Keratinocyte (primary cell): ENCODE data around the gene SPATA20. TPM values are rescaled to one million over a fixed set of nuclear protein-coding genes. Genes with fewer than 3 reads are reported as not detected.

Source experiments
- DNase-seq: peaks from one replicate; pipeline ENCODE4 v3.0.0-alpha.2; 2011; ENCODE audit warnings: low read depth, missing footprints, low spot score
- FAIRE-seq: peaks from 2 replicates; lab custom pipeline; 2011; peaks lifted over from hg19 to GRCh38; lab: Jason Lieb, UNC
- H2AFZ ChIP-seq: 2 replicates; pipeline ENCODE4 v1.6.0; 2012; ENCODE audit warnings: low read length, control low read depth, inconsistent platforms; ENCODE audit not compliant: control insufficient read depth
- H3K27ac ChIP-seq: 2 replicates; pipeline ENCODE4 v1.5.1; 2011; ENCODE audit warnings: low read length; ENCODE audit not compliant: control insufficient read depth, insufficient read depth
- H3K27me3 ChIP-seq: 3 replicates; pipeline ENCODE4 v1.6.0; 2011; ENCODE audit warnings: low read length; ENCODE audit not compliant: control insufficient read depth, insufficient read depth; ENCODE audit errors: extremely low read depth
- H3K36me3 ChIP-seq, 2 experiments: 2 replicates in 1 of 2; 3 replicates in 1 of 2; pipeline ENCODE4 v1.5.1; 2011; ENCODE audit warnings: low read length in 2 of 2, mild to moderate bottlenecking in 1 of 2; ENCODE audit not compliant: control insufficient read depth in 2 of 2, insufficient read depth in 2 of 2; ENCODE audit errors: extremely low read depth in 1 of 2
- H3K4me1 ChIP-seq: 3 replicates; pipeline ENCODE4 v1.5.1; 2011; ENCODE audit warnings: low read length; ENCODE audit not compliant: control insufficient read depth, insufficient read depth; ENCODE audit errors: extremely low read depth
- H3K4me2 ChIP-seq: 3 replicates; pipeline ENCODE4 v1.6.0; 2011; ENCODE audit warnings: low read depth, low read length; ENCODE audit not compliant: control insufficient read depth, insufficient read depth; ENCODE audit errors: extremely low read depth
- H3K4me3 ChIP-seq, 3 experiments: fragments of 200-600 bp in 1 of 3; sonication (generic) in 1 of 3; 2 replicates in 2 of 3; 3 replicates in 1 of 3; pipeline ENCODE4 v1.5.1; 2011 to 2016; ENCODE audit warnings: low read length in 3 of 3, mild to moderate bottlenecking in 3 of 3, control low read depth in 2 of 3, inconsistent platforms in 1 of 3, low read depth in 1 of 3, mixed read lengths in 1 of 3, mixed run types in 1 of 3, moderate library complexity in 1 of 3; ENCODE audit not compliant: control insufficient read depth in 2 of 3, insufficient read depth in 2 of 3; ENCODE audit errors: extremely low read depth in 1 of 3
- H3K79me2 ChIP-seq: 2 replicates; pipeline ENCODE4 v1.6.0; 2012; ENCODE audit warnings: low read length; ENCODE audit not compliant: control insufficient read depth, insufficient read depth
- H3K9ac ChIP-seq: 3 replicates; pipeline ENCODE4 v1.6.0; 2011; ENCODE audit warnings: low read length; ENCODE audit not compliant: control insufficient read depth, insufficient read depth; ENCODE audit errors: extremely low read depth
- H3K9me1 ChIP-seq: 3 replicates; pipeline ENCODE4 v1.6.0; 2011; ENCODE audit warnings: low read length; ENCODE audit not compliant: control insufficient read depth, insufficient read depth; ENCODE audit errors: extremely low read depth
- H3K9me3 ChIP-seq: 2 replicates; pipeline ENCODE4 v1.5.1; 2012; ENCODE audit warnings: low read depth, low read length; ENCODE audit not compliant: control insufficient read depth
- H4K20me1 ChIP-seq: 3 replicates; pipeline ENCODE4 v1.6.0; 2011; ENCODE audit warnings: low read length; ENCODE audit not compliant: control insufficient read depth, insufficient read depth; ENCODE audit errors: extremely low read depth
- CTCF ChIP-seq, 3 experiments: IDR thresholded peaks in 1 of 3; conservative IDR thresholded peaks in 1 of 3; optimal IDR thresholded peaks in 1 of 3; 2 replicates in 2 of 3; 3 replicates in 1 of 3; pipeline versions ENCODE3 to v1.5.1; 2011; ENCODE audit warnings: low read length in 3 of 3, mild to moderate bottlenecking in 3 of 3, moderate library complexity in 2 of 3, control low read depth in 1 of 3, inconsistent platforms in 1 of 3; ENCODE audit not compliant: insufficient read depth in 2 of 3; ENCODE audit errors: extremely low read depth in 1 of 3
- EZH2 ChIP-seq: IDR thresholded peaks from one replicate; pipeline ENCODE4 v1.6.1; 2012; ENCODE audit warnings: inconsistent platforms, mild to moderate bottlenecking, low read length, moderate library complexity
- dilution Hi-C: fragments of 300-500 bp; cut with MboI; formaldehyde crosslinking; loops from one replicate; pipeline ENCODE4 v1.7.0; 2020; ENCODE audit warnings: low sequenced_read_pairs; ENCODE audit not compliant: extremely low pct_ligation_motif_present
- polyA plus RNA-seq, 5 experiments: library from polyadenylated mRNA; depleted of rRNA in 3 of 5; stranded (reverse) in 3 of 5; stranded (forward) in 1 of 5; unstranded in 1 of 5; fragments of >200 nt; gene quantifications; 1 replicate in 1 of 5; 2 replicates in 3 of 5; 3 replicates in 1 of 5; pipeline versions ENCODE4 v1.2.1 to v1.2.3, GENCODE V29; 2011 to 2012; ENCODE audit warnings: missing spikeins in 2 of 5, low read depth in 1 of 5, low replicate concordance in 1 of 5

Gene SPATA20
- polyA plus RNA-seq, 1 donor (not counting 4 experiments of a cell fraction or from before 2014, with no cell fraction given) = 17.2 TPM

DNA sequence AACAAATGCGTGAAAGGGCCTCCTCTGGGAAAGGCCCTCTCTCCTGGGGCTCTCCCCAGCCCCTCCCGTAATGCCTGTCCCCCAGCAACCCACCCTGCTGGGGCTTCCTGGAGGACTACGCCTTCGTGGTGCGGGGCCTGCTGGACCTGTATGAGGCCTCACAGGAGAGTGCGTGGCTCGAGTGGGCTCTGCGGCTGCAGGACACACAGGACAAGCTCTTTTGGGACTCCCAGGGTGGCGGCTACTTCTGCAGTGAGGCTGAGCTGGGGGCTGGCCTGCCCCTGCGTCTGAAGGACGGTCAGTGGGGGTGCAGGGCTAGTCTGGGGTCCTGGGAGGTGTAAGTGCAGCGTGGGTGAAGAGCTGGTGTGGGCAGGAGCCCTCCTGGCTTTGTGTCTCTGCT lies 4.9 kb downstream of the SPATA20 start:
- Histone ChIP-seq H3K27ac (no peak overlapping the region), H3K79me2 (no peaks in the 10 kb centered on the region), H3K27me3 (no peaks in the 10 kb centered on the region), H3K4me1 (peaks cover 7% of the 10 kb centered on the region), H4K20me1 (no peaks in the 10 kb centered on the region), H3K36me3 (peaks cover 5 to 22% of the 10 kb centered on the region in 2 experiments), H3K4me3 (no peak overlapping the region), H2AFZ (no peak overlapping the region), H3K9ac (no peak overlapping the region), H3K9me3 (no peaks in the 10 kb centered on the region), H3K9me1 (no peaks in the 10 kb centered on the region), H3K4me2 (no peak overlapping the region)
- TF ChIP-seq CTCF (optimal IDR thresholded peaks at IDR 0.05 in 1 of 3, IDR thresholded peaks at IDR 0.05 in 1 of 3, conservative IDR thresholded peaks at IDR 0.05 in 1 of 3; ENCODE audit: extremely low read depth in 1 of 3, insufficient read depth in 2 of 3, low read length in 3 of 3) (no peak), EZH2 (no peak)
- FAIRE-seq (no peak), DNase-seq (no peak)
- dilution Hi-C loops = no loop called here

DNA sequence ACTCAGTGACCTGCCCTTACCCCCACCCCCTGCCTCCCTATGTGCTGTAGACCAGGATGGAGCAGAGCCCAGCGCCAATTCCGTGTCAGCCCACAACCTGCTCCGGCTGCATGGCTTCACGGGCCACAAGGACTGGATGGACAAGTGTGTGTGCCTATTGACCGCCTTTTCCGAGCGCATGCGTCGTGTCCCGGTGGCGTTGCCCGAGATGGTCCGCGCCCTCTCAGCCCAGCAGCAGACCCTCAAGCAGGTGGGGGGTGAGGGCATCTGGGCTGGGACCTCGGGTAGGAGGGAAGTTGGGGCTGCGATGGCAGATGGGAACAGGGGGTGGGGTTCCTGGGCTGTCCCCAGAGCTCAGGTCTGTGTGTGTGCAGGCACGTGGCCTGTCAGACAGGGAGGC lies 7.2 kb downstream of the SPATA20 start:
- no peak for FAIRE-seq
- peaks cover 5 to 23% of the 10 kb centered on the region in 2 experiments for H3K36me3 ChIP-seq

More for the DNA sequence above, 7.2 kb downstream of the SPATA20 start:
- Histone ChIP-seq H3K4me3 (no peak overlapping the region), H3K4me1 (no peaks in the 10 kb centered on the region), H2AFZ (no peak overlapping the region), H3K4me2 (no peak overlapping the region), H3K27me3 (peaks cover 11% of the 10 kb centered on the region), H4K20me1 (peaks cover 2% of the 10 kb centered on the region), H3K9me3 (no peaks in the 10 kb centered on the region), H3K9ac (no peak overlapping the region), H3K27ac (no peak overlapping the region), H3K79me2 (no peaks in the 10 kb centered on the region), H3K9me1 (no peaks in the 10 kb centered on the region)
- DNase-seq = no peak
- TF ChIP-seq EZH2 (no peak), CTCF (optimal IDR thresholded peaks at IDR 0.05 in 1 of 3, IDR thresholded peaks at IDR 0.05 in 1 of 3, conservative IDR thresholded peaks at IDR 0.05 in 1 of 3; ENCODE audit: extremely low read depth in 1 of 3, insufficient read depth in 2 of 3, low read length in 3 of 3) (no peak)
- dilution Hi-C loops = no loop called here
